HG03064 (cell line): ENCODE results near the gene PPP1R7.

Source experiments
- ATAC-seq: cut with Tn5 transposase; IDR thresholded peaks from one replicate; pipeline ENCODE4 v1.9.1; 2021; ENCODE audit warnings: low read depth; ENCODE audit not compliant: unreplicated experiment

PPP1R7 gene

DNA sequence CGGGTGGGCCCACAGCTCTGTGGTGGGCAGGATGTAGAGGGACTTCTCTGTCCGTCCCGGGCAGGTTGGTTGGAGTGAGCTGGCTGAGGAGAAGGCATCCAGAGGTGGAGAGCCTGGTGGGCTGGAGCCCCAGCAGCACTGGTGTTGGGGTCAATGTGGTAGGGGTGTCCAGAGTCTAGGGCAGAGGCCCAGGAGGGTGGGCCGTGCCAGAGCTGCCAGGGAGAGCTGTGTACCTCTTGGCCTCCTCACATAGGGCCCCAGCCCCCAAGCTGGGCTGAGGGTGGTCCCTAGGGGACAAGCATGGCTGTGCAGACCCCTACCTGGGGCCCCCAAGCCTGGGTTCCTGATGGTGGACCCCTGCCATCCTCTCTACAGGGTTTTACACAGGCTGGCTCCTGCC is 54.2 kb downstream of the PPP1R7 start:
- no peak for ATAC-seq

DNA sequence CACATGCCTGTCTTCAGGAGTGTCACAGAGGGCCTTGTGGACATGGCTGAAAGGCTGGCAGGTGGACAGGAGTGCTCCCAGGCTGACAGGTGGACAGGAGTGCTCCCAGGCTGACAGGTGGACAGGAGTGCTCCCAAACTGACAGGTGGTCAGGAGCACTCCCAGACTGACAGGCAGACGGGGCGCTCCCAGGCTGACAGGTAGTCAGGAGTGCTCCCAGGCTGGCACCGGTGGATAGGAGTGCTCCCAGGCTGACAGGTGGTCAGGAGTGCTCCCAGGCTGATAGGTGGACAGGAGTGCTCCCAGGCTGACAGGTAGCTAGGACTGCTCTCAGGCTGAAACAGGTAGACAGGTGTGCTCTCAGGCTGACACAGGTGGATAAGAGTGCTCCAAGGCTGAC is 54.8 kb downstream of the PPP1R7 start:
- ATAC-seq: no peak

DNA sequence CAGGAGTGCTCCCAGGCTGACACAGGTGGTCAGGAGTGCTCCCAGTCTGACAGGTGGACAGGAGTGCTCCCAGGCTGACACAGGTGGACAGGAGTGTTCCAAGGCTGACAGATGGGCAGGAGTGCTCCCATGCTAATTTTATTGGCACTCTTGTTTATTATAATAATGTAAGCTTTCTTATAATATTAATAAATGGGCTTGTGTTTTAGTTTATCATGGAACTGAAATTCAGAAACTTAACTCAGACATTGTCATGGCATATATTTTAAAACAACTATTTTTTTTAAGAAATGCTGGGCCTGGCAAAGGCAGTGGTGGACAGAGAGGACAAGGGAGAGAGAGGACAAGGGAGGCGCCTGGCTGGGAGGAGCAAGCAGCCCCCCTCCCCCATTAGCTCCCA is 56.9 kb downstream of the PPP1R7 start:
- no peak for ATAC-seq

DNA sequence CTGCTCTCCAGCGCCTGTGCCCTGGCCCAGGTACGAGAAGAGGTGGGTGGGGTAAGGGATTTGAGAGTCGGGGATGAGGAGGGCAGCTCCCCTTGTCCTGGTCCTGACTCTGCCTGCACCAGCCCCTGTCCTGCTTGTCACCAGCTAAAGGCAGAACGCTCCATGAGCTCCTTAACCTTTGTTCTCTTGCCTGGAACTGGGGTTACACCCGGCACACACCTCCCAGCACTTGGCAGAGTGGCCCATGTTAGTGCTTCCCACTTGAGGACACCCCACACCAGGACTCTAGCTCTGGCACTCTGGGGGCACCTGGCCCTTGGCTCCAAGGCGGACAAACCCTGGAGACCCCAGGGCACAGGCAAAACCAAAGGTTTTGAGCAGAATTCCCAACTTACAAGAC is 57.4 kb downstream of the PPP1R7 start:
- no peak for ATAC-seq

DNA sequence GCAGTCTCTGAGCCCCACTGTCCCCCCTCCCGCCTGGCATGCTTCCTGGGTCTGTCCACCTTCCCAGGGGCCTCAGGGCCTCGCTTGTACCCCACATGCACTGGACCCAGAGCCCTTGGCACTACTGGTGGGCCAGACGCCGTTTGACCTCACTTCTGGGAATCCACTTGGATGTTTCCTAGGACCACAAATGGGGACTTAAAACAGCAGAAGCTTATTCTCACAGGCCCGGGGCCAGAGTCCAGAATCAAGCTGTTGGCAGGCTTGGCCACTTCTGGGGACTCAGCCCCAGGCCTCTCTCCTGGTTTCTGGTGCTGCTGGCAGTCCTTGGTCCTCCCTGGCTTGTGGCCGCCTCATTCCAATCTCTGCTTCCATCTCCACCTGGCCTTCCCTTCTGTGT is 57.8 kb downstream of the PPP1R7 start:
- ATAC-seq: no peak

DNA sequence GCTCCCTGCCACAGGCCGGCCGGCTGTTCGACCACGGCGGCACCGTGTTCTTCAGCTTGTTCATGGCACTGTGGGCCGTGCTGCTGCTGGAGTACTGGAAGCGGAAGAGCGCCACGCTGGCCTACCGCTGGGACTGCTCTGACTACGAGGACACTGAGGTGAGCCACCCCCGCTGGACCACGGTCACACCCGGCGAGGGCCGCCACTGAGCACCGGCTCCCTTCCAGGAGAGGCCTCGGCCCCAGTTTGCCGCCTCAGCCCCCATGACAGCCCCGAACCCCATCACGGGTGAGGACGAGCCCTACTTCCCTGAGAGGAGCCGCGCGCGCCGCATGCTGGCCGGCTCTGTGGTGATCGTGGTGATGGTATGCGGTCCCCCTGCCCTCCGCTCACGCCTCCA is 59.0 kb downstream of the PPP1R7 start:
- no peak for ATAC-seq

DNA sequence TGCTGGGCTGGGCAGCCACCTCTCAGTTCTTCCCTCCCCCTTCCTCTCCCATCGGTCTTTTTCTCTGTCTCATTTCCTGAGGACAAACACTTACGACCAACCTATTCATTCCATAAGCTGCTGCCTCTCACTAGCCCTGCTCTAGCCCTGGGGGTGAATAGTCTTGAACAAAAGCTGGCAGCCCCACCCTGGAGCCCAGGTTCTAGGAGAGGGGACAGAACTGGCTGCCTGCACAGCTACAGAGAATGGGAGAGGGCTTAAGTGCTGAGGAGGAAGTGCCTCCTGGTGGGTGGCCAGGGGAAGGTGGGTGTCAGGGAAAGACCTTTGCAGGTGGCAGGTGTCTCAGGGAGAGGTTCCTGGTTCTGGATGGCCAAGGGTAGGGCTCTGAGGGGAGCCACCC is 61.0 kb downstream of the PPP1R7 start:
- ATAC-seq: no peak

DNA sequence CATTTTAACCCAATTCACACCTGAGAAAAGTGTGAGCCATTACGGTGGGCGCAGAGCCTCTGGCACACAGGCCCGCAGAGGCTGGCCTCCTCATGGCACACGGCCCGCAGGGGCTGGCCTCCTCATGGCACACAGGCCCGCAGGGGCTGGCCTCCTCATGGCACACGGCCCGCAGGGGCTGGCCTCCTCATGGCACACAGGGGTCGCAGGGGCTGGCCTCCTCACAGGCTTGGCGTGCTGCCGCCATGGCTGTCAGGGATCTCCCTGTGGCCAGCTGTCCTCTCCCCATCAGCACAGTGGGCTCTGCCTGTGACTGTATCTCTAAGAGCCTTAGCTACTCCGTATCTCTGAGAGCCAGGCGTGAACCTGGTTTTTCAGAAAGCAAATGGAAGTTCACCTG is 62.8 kb downstream of the PPP1R7 start:
- no peak for ATAC-seq

DNA sequence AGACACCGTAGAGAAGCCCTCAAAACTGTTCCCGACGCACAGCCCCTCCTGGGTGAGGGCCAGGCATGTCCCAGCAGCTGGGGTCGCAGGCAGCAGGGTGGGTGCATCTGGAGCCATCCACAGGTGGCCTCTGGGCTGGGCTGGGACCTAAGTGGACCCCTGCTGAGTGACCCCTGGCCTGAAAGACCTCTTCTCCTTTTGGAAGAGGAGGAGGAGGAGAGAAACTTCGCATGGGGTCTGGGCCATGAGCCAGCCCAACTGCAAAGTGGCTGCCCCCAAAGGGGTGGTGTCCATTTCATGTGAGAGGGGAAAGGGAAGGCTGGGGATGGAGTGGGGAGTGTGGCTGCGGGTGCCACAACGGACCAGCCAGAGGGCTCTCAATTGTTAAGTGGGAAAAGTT is 63.3 kb downstream of the PPP1R7 start:
- no peak for ATAC-seq

DNA sequence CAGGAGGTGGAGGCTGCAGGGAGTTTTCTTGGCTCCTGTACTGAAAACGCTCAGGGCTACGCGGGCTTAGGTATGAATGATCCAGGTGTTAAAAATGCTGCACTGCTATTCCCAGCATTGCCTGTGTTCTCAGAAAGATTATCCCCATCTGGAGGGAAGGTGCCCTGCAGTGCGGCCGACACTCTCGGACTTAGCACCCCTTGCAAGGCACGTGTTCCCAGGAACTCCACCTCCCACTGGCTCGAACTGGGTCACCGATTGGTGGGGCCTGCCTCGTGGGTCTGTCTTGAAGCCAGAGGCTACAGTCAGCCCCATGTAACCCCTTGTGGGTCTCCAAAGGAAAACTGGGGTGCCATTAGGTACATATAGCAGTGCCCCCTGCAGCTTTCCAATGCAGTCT is 63.9 kb downstream of the PPP1R7 start:
- no peak for ATAC-seq

DNA sequence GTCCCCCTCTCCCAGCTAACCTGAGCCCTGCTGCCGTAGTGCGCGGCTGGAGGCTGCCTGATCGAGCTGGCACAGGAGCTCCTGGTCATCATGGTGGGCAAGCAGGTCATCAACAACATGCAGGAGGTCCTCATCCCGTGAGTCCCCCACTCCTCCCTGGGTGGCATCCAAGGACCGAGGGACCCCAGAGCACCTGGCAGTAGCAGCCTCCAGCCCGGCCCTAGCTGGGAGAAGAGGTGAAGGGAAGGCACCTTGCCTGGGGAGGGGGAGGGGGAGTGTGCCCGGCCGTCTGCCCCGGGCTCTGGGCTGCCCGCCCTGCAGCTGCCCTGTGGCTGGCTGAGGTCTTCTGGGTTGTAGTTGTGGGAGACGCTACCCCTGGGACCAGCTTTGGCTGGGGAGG is 64.5 kb downstream of the PPP1R7 start:
- ATAC-seq: no peak

DNA sequence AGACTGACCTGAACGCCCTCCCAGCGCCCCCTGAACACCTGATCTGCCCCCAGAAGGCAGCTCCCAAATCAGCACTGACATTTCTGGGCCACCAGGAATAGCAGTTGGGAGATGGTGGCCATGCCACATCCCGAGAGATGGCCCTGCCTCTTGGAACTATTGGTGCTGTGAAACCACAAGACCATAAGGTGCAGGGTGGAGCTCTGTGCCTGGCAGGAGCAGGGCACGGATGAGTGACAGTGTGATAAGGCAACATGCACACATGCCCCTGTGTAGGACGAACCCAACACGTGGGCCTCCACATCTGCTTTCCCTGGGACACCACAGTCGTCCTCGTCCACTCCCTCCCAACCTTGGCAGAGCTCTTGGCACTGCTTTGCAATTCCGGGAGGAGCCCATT is 65.2 kb downstream of the PPP1R7 start:
- no peak for ATAC-seq

DNA sequence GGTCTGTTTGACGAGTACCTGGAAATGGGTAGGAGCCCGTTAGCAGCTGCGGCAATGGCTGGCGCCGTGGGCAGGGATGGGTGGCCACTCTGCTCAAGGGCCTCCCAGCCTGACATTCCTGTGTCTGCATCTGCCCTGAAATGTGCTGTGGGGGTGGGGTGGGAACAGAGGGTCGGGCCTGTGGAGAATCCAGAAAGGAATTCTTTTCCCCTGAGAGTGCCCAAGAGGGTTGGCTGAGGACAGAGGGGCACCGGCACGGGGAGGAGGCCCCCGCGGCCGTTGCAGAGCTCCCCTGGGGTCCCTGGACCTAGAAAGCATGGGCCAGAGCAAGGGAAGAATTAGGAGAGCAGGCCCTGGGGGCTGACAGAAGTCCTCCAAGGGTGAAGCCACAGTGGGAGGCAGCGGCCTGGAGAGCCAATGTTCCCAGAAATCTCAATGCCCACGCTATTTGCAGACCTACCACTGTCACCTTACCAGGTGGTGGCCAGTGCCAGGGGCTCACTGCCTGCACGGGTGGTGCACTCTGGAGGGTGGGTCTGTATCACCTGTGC is 66.0 kb downstream of the PPP1R7 start:
- no peak for ATAC-seq

DNA sequence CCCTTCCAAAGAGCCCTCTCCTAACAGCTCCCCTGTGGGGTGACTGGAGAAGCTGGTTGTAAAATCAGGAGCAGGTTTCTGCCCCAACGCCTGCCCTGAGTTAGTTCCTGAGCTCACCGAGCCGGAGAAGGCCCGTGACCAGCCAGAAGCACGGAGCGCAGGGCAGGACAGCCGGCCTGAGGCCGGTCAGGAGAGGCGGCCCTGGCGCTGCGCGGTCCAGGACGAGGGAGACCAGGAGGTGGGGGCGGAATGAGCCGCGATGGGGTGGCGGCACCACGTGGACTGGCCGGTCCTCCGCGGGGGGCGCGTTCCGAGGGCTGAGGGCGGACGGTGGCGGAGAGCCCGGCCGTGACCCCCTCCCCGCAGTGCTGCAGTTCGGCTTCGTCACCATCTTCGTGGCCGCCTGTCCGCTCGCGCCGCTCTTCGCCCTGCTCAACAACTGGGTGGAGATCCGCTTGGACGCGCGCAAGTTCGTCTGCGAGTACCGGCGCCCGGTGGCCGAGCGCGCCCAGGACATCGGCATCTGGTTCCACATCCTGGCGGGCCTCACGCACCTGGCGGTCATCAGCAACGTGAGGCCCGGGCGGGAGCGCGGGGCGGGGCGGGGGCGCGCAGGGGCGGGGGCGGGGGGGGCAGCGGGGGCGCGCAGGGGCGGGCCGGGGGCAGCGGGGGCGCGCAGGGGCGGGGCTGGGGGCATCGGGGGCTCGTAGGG is 67.2 kb downstream of the PPP1R7 start:
- ATAC-seq: peak; percentile 43

DNA sequence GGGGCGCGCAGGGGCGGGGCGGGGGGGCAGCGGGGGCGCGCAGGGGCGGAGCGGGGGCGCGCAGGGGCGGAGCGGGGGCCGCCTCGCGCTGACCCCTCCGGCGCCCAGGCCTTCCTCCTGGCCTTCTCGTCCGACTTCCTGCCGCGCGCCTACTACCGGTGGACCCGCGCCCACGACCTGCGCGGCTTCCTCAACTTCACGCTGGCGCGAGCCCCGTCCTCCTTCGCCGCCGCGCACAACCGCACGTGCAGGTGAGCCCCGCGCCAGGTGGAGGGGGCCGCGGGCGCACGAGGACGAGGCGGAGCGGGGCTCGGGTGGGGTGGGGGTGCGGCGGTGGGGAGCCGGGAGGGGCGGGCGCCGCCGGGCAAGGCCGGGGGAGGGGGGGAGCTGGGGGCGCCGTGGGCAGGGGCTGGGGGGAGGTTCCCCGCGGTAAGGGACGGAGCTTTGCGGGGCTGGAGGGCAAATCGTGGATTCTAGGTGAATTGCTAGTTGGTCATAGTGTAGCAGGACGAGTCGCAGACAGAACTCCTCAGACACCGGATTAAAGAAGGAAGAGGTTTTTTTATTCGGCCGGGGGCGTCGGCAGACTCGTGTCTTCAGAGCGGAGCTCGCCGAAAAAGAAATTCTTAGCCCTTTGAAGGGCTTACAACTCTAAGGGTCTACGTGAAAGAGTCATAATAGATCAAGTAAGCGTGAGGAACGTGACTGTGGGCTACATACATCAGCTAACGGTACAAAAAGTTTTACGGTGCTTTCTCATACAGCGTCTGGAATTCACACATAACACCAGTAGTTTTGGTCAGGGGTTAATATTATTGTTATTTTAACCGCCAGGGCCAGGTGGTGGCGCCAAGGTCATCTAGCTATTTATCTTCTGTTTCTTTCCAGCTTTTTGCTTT is 68.1 kb downstream of the PPP1R7 start:
- ATAC-seq: no peak

DNA sequence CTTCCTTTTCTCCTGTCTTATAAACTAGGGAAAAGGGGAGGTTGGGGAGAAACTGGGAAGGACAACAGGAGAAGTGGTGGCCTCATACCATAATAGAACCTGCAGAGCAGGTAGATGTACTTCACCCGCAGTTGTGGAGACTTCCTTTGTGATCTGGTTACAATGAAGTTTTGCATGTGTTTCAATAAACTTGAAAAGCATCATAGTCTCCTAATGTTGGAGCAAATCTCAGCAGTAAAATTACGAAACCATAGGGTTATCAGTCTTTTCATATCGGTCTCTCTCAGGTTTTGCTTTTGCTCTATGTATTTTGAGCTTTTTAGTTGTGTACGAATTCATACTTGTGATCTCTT is 68.7 kb downstream of the PPP1R7 start:
- no peak for ATAC-seq

DNA sequence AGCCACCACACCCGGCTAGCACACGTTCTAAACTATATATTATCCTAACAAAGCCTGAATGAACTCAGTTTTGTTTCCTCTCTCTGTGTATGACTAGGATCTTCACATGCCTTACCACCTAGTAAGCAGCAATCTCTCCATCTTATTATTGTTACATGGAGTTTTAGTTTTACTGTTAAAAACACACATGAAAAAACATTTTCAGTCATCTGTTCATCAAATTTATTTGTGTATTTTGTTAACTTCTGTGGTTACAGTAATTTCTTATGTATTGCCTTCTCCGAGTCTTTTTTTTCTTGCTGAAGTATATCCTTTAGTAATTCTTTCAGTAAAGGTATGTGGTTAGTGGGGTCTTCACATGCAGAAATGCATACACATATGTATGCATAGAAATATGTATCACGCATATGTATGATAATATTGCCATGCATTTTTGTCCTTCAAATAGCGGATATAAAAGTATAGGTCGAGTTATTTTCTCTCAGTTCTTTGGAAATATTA is 69.6 kb downstream of the PPP1R7 start:
- ATAC-seq: no peak

DNA sequence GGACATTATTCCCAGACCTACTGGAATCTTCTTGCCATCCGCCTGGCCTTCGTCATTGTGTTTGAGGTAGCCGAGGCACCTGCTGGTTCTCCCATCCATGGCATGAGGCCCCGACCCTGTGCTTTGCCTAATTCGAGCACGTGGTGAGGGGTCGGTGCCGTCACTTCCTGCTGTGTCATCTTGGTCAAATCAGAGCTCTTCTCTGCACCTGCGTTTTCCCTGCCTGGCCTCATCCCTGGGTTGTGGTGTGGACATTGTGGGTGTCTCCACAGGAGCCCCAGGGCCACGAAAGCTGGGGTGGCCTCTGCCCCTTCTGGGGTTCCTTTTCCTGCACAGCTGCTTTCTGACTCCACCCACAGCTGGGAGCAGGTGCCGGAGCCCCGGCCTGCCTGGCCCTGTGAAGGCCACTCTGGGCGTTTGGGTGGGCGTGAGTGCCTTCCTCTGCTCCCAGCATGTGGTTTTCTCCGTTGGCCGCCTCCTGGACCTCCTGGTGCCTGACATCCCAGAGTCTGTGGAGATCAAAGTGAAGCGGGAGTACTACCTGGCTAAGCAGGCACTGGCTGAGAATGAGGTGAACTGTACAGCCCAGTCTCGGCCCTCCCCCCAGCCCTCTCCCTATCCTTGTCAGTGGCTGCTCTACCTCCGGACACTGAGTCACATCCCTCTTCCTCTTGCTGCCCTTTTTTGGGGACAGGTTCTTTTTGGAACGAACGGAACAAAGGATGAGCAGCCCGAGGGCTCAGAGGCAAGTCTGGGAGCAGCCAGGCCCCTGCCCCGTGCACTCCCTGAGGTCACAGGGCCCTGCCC is 73.1 kb downstream of the PPP1R7 start:
- no peak for ATAC-seq

DNA sequence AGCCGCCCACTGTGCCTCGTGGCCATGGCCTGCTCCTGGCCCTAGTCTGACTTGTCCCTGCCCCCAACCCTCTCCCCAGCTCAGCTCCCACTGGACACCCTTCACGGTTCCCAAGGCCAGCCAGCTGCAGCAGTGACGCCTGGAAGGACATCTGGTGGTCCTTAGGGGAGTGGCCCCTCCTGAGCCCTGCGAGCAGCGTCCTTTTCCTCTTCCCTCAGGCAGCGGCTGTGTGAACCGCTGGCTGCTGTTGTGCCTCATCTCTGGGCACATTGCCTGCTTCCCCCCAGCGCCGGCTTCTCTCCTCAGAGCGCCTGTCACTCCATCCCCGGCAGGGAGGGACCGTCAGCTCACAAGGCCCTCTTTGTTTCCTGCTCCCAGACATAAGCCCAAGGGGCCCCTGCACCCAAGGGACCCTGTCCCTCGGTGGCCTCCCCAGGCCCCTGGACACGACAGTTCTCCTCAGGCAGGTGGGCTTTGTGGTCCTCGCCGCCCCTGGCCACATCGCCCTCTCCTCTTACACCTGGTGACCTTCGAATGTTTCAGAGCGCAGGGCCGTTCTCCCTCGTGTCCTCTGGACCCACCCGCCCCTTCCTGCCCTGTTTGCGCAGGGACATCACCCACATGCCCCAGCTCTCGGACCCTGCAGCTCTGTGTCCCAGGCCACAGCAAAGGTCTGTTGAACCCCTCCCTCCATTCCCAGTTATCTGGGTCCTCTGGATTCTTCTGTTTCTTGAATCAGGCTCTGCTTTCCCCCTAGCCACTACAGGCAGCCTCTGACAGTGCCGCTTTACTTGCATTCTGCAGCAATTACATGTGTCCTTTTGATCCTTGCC is 74.0 kb downstream of the PPP1R7 start:
- no peak for ATAC-seq

DNA sequence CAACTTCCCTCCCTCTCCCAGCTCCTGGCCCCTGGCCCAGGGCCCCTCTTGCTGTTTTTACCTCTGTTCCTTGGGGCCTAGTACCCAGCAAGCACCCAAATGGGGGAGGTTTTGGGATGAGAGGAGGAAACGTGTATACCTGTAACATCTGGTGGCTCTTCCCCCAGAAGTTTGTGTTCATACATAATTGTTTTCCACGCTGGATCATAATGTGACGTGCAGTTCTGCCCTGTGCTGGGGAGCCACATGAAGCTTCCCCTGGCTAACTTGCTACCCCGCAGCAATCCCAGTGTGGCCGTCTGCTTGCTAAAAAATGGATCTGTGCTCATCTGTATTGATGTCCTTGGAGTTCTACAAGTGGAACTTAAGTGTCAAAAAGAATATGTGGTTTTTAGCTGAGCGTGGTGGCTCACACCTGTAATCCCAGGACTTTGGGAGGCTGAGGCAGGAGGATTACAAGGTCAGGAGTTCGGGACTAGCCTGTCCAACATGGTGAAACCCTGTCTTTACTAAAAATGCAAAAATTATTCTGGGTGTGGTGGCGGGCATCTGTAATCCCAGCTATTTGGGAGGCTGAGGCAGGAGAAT is 74.7 kb downstream of the PPP1R7 start:
- no peak for ATAC-seq
